Stimulated activated naive CD8-positive, alpha-beta T cell treated with anti-CD3 and anti-CD28 coated beads, Interleukin-15, amount 100 ng/mL, for 72 hours (primary cell): ENCODE results near the gene IGFBP4.

ENCODE experiments used
- ATAC-seq: fragments of 150-1000 bp; cut with Tn5 transposase; 2 replicates; pipeline ENCODE4 v1.10.0; 2021; ENCODE audit warnings: mild to moderate bottlenecking, moderate library complexity
- DNase-seq, 2 donors: peaks; one replicate each; pipeline ENCODE4 v3.0.0; 2021 to 2022
- H3K27ac Mint-ChIP-seq, 2 donors: one replicate each; pipeline ENCODE4 v1.8.0; 2022; ENCODE audit warnings: mild to moderate bottlenecking in 2 of 2, mixed read lengths in 2 of 2, moderate library complexity in 2 of 2
- H3K27me3 Mint-ChIP-seq: one replicate; pipeline ENCODE4 v1.8.0; 2022; ENCODE audit warnings: mixed read lengths
- H3K4me1 Mint-ChIP-seq: one replicate; pipeline ENCODE4 v1.8.0; 2022; ENCODE audit warnings: mild to moderate bottlenecking, mixed read lengths
- H3K4me3 Mint-ChIP-seq, 2 donors: one replicate each; pipeline ENCODE4 v1.8.0; 2022; ENCODE audit warnings: mild to moderate bottlenecking in 2 of 2, mixed read lengths in 2 of 2, moderate library complexity in 1 of 2
- H3K9me3 Mint-ChIP-seq, 2 donors: one replicate each; pipeline ENCODE4 v1.8.0; 2022; ENCODE audit warnings: mixed read lengths in 2 of 2

IGFBP4 gene

GRCh38 chr17:40483679-40484078 is 40.4 kb downstream of the IGFBP4 start:
- Mint-ChIP-seq H3K27ac (no peak overlapping the region), H3K27me3 (no peaks in the 10 kb centered on the region), H3K4me1 (peaks cover 88% of the 10 kb centered on the region), H3K9me3 (no peaks in the 10 kb centered on the region), H3K4me3 (no peak overlapping the region)
- ATAC-seq: no peak
- DNase-seq: no peak

GRCh38 chr17:40484285-40484972 is 41.2 kb downstream of the IGFBP4 start:
- Mint-ChIP-seq H3K4me1 (peaks cover 88% of the 10 kb centered on the region), H3K4me3 (no peak overlapping the region), H3K9me3 (no peaks in the 10 kb centered on the region), H3K27ac (peak overlapping the region in 1 of 2 donors; percentile 67), H3K27me3 (no peaks in the 10 kb centered on the region)
- DNase-seq (no peak), ATAC-seq (no peak)

- peaks cover 88% of the 10 kb centered on the region for H3K4me1 Mint-ChIP-seq
- no peak overlapping the region for H3K4me3 Mint-ChIP-seq
- DNase-seq: no peak
- ATAC-seq: no peak
- no peaks in the 10 kb centered on the region for H3K9me3 Mint-ChIP-seq
- no peaks in the 10 kb centered on the region for H3K27me3 Mint-ChIP-seq
- H3K27ac Mint-ChIP-seq: peak overlapping the region in 1 of 2 donors; percentile 67
These were observed 41.8 kb downstream of the IGFBP4 start for GRCh38 chr17:40484973-40485530.

GRCh38 chr17:40485851-40486521 is 42.7 kb downstream of the IGFBP4 start:
- peaks cover 88% of the 10 kb centered on the region for H3K4me1 Mint-ChIP-seq
- no peaks in the 10 kb centered on the region for H3K27me3 Mint-ChIP-seq
- H3K9me3 Mint-ChIP-seq: no peaks in the 10 kb centered on the region
- ATAC-seq (peak; percentile 47), DNase-seq (no peak)
- H3K4me3 Mint-ChIP-seq: no peak overlapping the region
- peak overlapping the region in 1 of 2 donors; percentile 54 for H3K27ac Mint-ChIP-seq

GRCh38 chr17:40486522-40487370 is 43.5 kb downstream of the IGFBP4 start:
- Mint-ChIP-seq H3K4me1 (peaks cover 88% of the 10 kb centered on the region), H3K27me3 (no peaks in the 10 kb centered on the region), H3K27ac (peak overlapping the region in 1 of 2 donors; percentile 54), H3K9me3 (no peaks in the 10 kb centered on the region), H3K4me3 (no peak overlapping the region)
- ATAC-seq (no peak), DNase-seq (no peak)

- Mint-ChIP-seq H3K27me3 (no peaks in the 10 kb centered on the region), H3K4me3 (no peak overlapping the region), H3K9me3 (no peaks in the 10 kb centered on the region), H3K27ac (no peak overlapping the region), H3K4me1 (peaks cover 84% of the 10 kb centered on the region)
- no peak for ATAC-seq
- no peak for DNase-seq
These were observed 44.2 kb downstream of the IGFBP4 start for GRCh38 chr17:40487371-40488020.

GRCh38 chr17:40490289-40490853 is 47.1 kb downstream of the IGFBP4 start:
- Mint-ChIP-seq H3K27me3 (no peaks in the 10 kb centered on the region), H3K4me1 (peaks cover 56% of the 10 kb centered on the region), H3K4me3 (peak overlapping the region in 1 of 2 donors; percentile 63), H3K9me3 (no peaks in the 10 kb centered on the region), H3K27ac (peak overlapping the region; percentile 54 to 55)
- no peak for DNase-seq
- peak; percentile 47 for ATAC-seq

GRCh38 chr17:40490982-40491381 is 47.7 kb downstream of the IGFBP4 start:
- Mint-ChIP-seq H3K27me3 (no peaks in the 10 kb centered on the region), H3K4me1 (peaks cover 50% of the 10 kb centered on the region), H3K9me3 (no peaks in the 10 kb centered on the region), H3K27ac (peak overlapping the region; percentile 44 to 55), H3K4me3 (no peak overlapping the region)
- ATAC-seq: no peak
- no peak for DNase-seq

- ATAC-seq (peak; percentile 38), DNase-seq (no peak)
- Mint-ChIP-seq H3K4me3 (no peak overlapping the region), H3K9me3 (no peaks in the 10 kb centered on the region), H3K27ac (no peak overlapping the region), H3K4me1 (peaks cover 44% of the 10 kb centered on the region), H3K27me3 (no peaks in the 10 kb centered on the region)
These were observed 48.2 kb downstream of the IGFBP4 start for GRCh38 chr17:40491486-40491885.

- ATAC-seq (no peak), DNase-seq (no peak)
- no peak overlapping the region for H3K4me3 Mint-ChIP-seq
- H3K27ac Mint-ChIP-seq: no peak overlapping the region
- peaks cover 8% of the 10 kb centered on the region for H3K27me3 Mint-ChIP-seq
- peaks cover 40% of the 10 kb centered on the region for H3K4me1 Mint-ChIP-seq
- no peaks in the 10 kb centered on the region for H3K9me3 Mint-ChIP-seq
These were observed 50.4 kb downstream of the IGFBP4 start for GRCh38 chr17:40493697-40494096.

- Mint-ChIP-seq H3K27ac (peak overlapping the region in 1 of 2 donors; percentile 36), H3K4me1 (peaks cover 25% of the 10 kb centered on the region), H3K27me3 (peaks cover 21% of the 10 kb centered on the region), H3K4me3 (no peak overlapping the region), H3K9me3 (no peaks in the 10 kb centered on the region)
- DNase-seq (no peak), ATAC-seq (no peak)
These were observed 51.9 kb downstream of the IGFBP4 start for GRCh38 chr17:40495140-40495539.

- Mint-ChIP-seq H3K9me3 (no peaks in the 10 kb centered on the region), H3K27ac (no peak overlapping the region), H3K4me1 (peaks cover 15% of the 10 kb centered on the region), H3K27me3 (peaks cover 31% of the 10 kb centered on the region), H3K4me3 (no peak overlapping the region)
- no peak for ATAC-seq
- DNase-seq: no peak
These were observed 52.9 kb downstream of the IGFBP4 start for GRCh38 chr17:40496170-40496569.

GRCh38 chr17:40496634-40497420 is 53.6 kb downstream of the IGFBP4 start:
- H3K4me1 Mint-ChIP-seq: peaks cover 8% of the 10 kb centered on the region
- no peak overlapping the region for H3K4me3 Mint-ChIP-seq
- no peak for DNase-seq
- no peak for ATAC-seq
- peaks cover 31% of the 10 kb centered on the region for H3K27me3 Mint-ChIP-seq
- peak overlapping the region in 1 of 2 donors; percentile 6 for H3K27ac Mint-ChIP-seq
- no peaks in the 10 kb centered on the region for H3K9me3 Mint-ChIP-seq

- Mint-ChIP-seq H3K27me3 (peaks cover 31% of the 10 kb centered on the region), H3K27ac (no peak overlapping the region), H3K4me1 (peaks cover 6% of the 10 kb centered on the region), H3K9me3 (no peaks in the 10 kb centered on the region), H3K4me3 (no peak overlapping the region)
- no peak for ATAC-seq
- DNase-seq: no peak
These were observed 54.4 kb downstream of the IGFBP4 start for GRCh38 chr17:40497695-40498094.
